Smooth muscle cell (in vitro differentiated cells): ENCODE results near the gene CDRT15. TPM values are rescaled to one million over a fixed set of nuclear protein-coding genes. Genes with fewer than 3 reads are reported as not detected.

Experiments used
- DNase-seq: peaks from one replicate; lab custom pipeline; 2025; ENCODE audit not compliant: unreplicated experiment; lab: John Stamatoyannopoulos, UW
- H2AFZ ChIP-seq: fragments of 200-600 bp; sonication (generic); 2 replicates; pipeline ENCODE4 v1.6.0; 2016; ENCODE audit warnings: antibody characterized with exemption, low read depth, mild to moderate bottlenecking
- H3F3A ChIP-seq: fragments of 200-600 bp; sonication (generic); 2 replicates; pipeline ENCODE4 v1.6.0; 2017; ENCODE audit warnings: antibody characterized with exemption, low read depth
- H3K27ac ChIP-seq: fragments of 200-600 bp; sonication (generic); 2 replicates; pipeline ENCODE4 v1.5.1; 2016; ENCODE audit warnings: low read depth, mild to moderate bottlenecking
- H3K27me3 ChIP-seq: fragments of 200-600 bp; sonication (generic); 2 replicates; pipeline ENCODE4 v1.6.1; 2016; ENCODE audit warnings: low read depth, mild to moderate bottlenecking
- H3K36me3 ChIP-seq: fragments of 200-600 bp; sonication (generic); 2 replicates; pipeline ENCODE4 v1.5.1; 2016; ENCODE audit warnings: low read depth
- H3K4me1 ChIP-seq: fragments of 200-600 bp; sonication (generic); 2 replicates; pipeline ENCODE4 v1.5.1; 2016; ENCODE audit warnings: low read depth
- H3K4me2 ChIP-seq: fragments of 200-600 bp; sonication (generic); 2 replicates; pipeline ENCODE4 v1.6.0; 2016; ENCODE audit warnings: mild to moderate bottlenecking
- H3K4me3 ChIP-seq: fragments of 200-600 bp; sonication (generic); 2 replicates; pipeline ENCODE4 v1.5.1; 2016; ENCODE audit warnings: mild to moderate bottlenecking
- H3K79me2 ChIP-seq: fragments of 200-600 bp; sonication (generic); 2 replicates; pipeline ENCODE4 v1.6.0; 2016; ENCODE audit warnings: low read depth, mild to moderate bottlenecking
- H3K9ac ChIP-seq: fragments of 200-600 bp; sonication (generic); 2 replicates; pipeline ENCODE4 v1.6.0; 2016; ENCODE audit warnings: low read depth
- H3K9me3 ChIP-seq: fragments of 200-600 bp; sonication (generic); replicated peaks from 2 replicates; pipeline ENCODE4 v1.5.1; 2016; ENCODE audit warnings: low read depth
- H4K20me1 ChIP-seq: fragments of 200-600 bp; sonication (generic); 2 replicates; pipeline ENCODE4 v1.6.0; 2016; ENCODE audit warnings: low read depth
- CTCF ChIP-seq: fragments of 200-600 bp; sonication (generic); IDR thresholded peaks from 2 replicates; pipeline ENCODE4 v1.5.1; 2017; ENCODE audit warnings: borderline replicate concordance, mild to moderate bottlenecking, antibody characterized with exemption; ENCODE audit not compliant: insufficient read depth, poor library complexity, severe bottlenecking
- WGBS: methylation state at CpG from one replicate; pipeline ENCODE4 v1.1.7; 2016; ENCODE audit warnings: low lambda C conversion rate; 5-methylcytosine and 5-hydroxymethylcytosine counted together
- polyA plus RNA-seq: library from polyadenylated mRNA; unstranded; fragments of >200 nt; fragmentation: Nextera tagmentation; extraction: Ambion mirVana; gene quantifications from 2 replicates; pipeline ENCODE4 v1.2.1, GENCODE V29; 2016
- total RNA-seq: library from RNA; depleted of rRNA; stranded (reverse); fragments of >200 nt; gene quantifications from 2 replicates; pipeline ENCODE4 v1.2.3, GENCODE V29; 2014

CDRT15 gene
- total and polyA plus RNA-seq, 2 experiments from 2014 or later: not detected

- Histone ChIP-seq H3F3A (peaks cover 8% of the 10 kb centered on the region), H3K4me2 (no peak overlapping the region), H3K27ac (no peak overlapping the region), H3K79me2 (no peaks in the 10 kb centered on the region), H4K20me1 (no peaks in the 10 kb centered on the region), H3K27me3 (no peaks in the 10 kb centered on the region), H2AFZ (no peak overlapping the region), H3K36me3 (no peaks in the 10 kb centered on the region), H3K9ac (no peak overlapping the region), H3K9me3 (no peaks in the 10 kb centered on the region), H3K4me3 (no peak overlapping the region), H3K4me1 (peaks cover 6% of the 10 kb centered on the region)
- TF ChIP-seq CTCF: no peak
- DNase-seq: no peak
- WGBS: 97% methylated on average over 10 of the region's 10 CpGs
These were observed 34.1 kb downstream of the CDRT15 start for GRCh38 chr17:14202388-14203166.

- DNase-seq: no peak
- no peak for TF ChIP-seq CTCF
- H3K4me3 ChIP-seq: no peak overlapping the region
- H3K36me3 ChIP-seq: no peaks in the 10 kb centered on the region
- no peaks in the 10 kb centered on the region for H4K20me1 ChIP-seq
- peaks cover 6% of the 10 kb centered on the region for H3K4me1 ChIP-seq
- 99% methylated on average over 4 of the region's 4 CpGs for WGBS
- no peak overlapping the region for H3K27ac ChIP-seq
- no peaks in the 10 kb centered on the region for H3K27me3 ChIP-seq
- peak overlapping the region; percentile 40 for H3K4me2 ChIP-seq
- H3K9ac ChIP-seq: no peak overlapping the region
- H2AFZ ChIP-seq: no peak overlapping the region
- H3F3A ChIP-seq: peaks cover 13% of the 10 kb centered on the region
- no peaks in the 10 kb centered on the region for H3K79me2 ChIP-seq
- H3K9me3 ChIP-seq: no peaks in the 10 kb centered on the region
These were observed 34.7 kb downstream of the CDRT15 start for GRCh38 chr17:14201988-14202380.

- H3K4me3 ChIP-seq: no peak overlapping the region
- no peak for DNase-seq
- no peak overlapping the region for H3K27ac ChIP-seq
- no peaks in the 10 kb centered on the region for H4K20me1 ChIP-seq
- 47% methylated on average over 10 of the region's 10 CpGs for WGBS
- no peak overlapping the region for H3K9ac ChIP-seq
- no peaks in the 10 kb centered on the region for H3K36me3 ChIP-seq
- peaks cover 13% of the 10 kb centered on the region for H3F3A ChIP-seq
- no peaks in the 10 kb centered on the region for H3K79me2 ChIP-seq
- no peaks in the 10 kb centered on the region for H3K9me3 ChIP-seq
- no peaks in the 10 kb centered on the region for H3K27me3 ChIP-seq
- H3K4me2 ChIP-seq: peak overlapping the region; percentile 40
- peaks cover 6% of the 10 kb centered on the region for H3K4me1 ChIP-seq
- no peak overlapping the region for H2AFZ ChIP-seq
- no peak for TF ChIP-seq CTCF
These were observed 35.4 kb downstream of the CDRT15 start for GRCh38 chr17:14201021-14201987.
